SK-N-MC (cell line): ENCODE measurements around the gene RHBDD2.

ENCODE experiments used
- EZH2 ChIP-seq: fragments of 200-600 bp; sonication (generic); IDR thresholded peaks from one replicate; pipeline ENCODE4 v1.6.1; 2017; ENCODE audit warnings: antibody characterized with exemption
- POLR2AphosphoS5 ChIP-seq: IDR thresholded peaks from 2 replicates; pipeline ENCODE4 v1.6.1; 2012; ENCODE audit warnings: mild to moderate bottlenecking, low read depth, low read length, borderline replicate concordance

DNA sequence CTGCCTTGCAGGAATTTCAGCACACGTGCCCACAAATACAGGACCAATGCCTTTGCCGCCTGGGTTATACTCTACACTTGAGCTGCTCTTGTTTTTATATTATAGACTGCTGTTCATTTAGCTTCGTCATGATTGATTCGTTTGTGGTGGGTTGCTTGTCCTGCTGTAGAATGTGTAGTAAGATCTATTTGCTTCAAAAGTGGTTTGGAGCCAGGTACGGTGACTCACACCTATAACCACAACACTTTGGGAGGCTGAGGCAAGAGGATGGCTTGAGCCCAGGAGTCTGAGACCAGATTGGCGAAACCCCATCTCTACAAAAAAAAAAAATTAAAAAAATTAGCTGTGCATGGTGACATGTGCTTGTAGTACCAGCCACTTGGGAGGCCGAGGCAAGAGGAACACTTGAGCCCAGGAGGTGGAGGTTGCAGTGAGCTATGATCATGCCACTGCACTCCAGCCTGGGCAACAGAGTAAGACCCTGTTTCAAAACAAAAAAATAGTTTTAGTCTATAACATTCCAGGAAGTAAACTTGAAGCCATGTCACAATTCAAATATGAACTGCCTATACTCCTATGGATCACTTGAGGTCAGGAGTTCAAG lies 9.0 kb upstream of the RHBDD2 start:
- TF ChIP-seq EZH2, result no peak
- no peak for TF ChIP-seq POLR2AphosphoS5
